G401.6 (cell line): ENCODE results near the gene ELP5.
A peak's percentile ranks its signal among the peaks of the same experiment; 100 is the strongest.
"Not testable (repeated sequence)": the region's sequence is repeated elsewhere in the genome, so short reads cannot be mapped to it uniquely, and the experiment has no call there.

Source experiments
- FAIRE-seq: peaks from 2 replicates; lab custom pipeline; 2012; peaks lifted over from hg19 to GRCh38; lab: Jason Lieb, UNC

Gene ELP5

GRCh38 chr17:7236808-7237207 is 15.2 kb upstream of the ELP5 start:
- no peak for FAIRE-seq

- FAIRE-seq = no peak
Measured at GRCh38 chr17:7237266-7237760, 14.7 kb upstream of the ELP5 start.

- no peak for FAIRE-seq
Measured at GRCh38 chr17:7237761-7238419, 14.1 kb upstream of the ELP5 start.

GRCh38 chr17:7238420-7239090 is 13.5 kb upstream of the ELP5 start:
- no peak for FAIRE-seq

- FAIRE-seq = peak; percentile 99
Measured at GRCh38 chr17:7239091-7240027, 12.7 kb upstream of the ELP5 start, which contains the start of gene PHF23. Gene PHF23 (minus strand): TSS chr17:7239457. CDS start chr17:7239279, 178 bp downstream.

GRCh38 chr17:7240375-7240774 is 11.6 kb upstream of the ELP5 start:
- FAIRE-seq = no peak

- no peak for FAIRE-seq
Measured at GRCh38 chr17:7241090-7241733, 10.8 kb upstream of the ELP5 start.

- peak; percentile 92 for FAIRE-seq
Measured at GRCh38 chr17:7241783-7242716, 10.0 kb upstream of the ELP5 start, which contains the start of gene GABARAP. Gene GABARAP (minus strand): TSS chr17:7242449. CDS start chr17:7242330, 119 bp downstream.

GRCh38 chr17:7242717-7243452 is 9.1 kb upstream of the ELP5 start:
- no peak for FAIRE-seq

- no peak for FAIRE-seq
Measured at GRCh38 chr17:7243453-7243729, 8.6 kb upstream of the ELP5 start.

GRCh38 chr17:7243838-7244237 is 8.2 kb upstream of the ELP5 start:
- FAIRE-seq = not testable (repeated sequence)

GRCh38 chr17:7246779-7247178 is 5.2 kb upstream of the ELP5 start:
- FAIRE-seq = no peak

- no peak for FAIRE-seq
Measured at GRCh38 chr17:7248796-7249195, 3.2 kb upstream of the ELP5 start.

GRCh38 chr17:7249214-7249613 is 2.8 kb upstream of the ELP5 start:
- FAIRE-seq = no peak

GRCh38 chr17:7249830-7250229 is 2.2 kb upstream of the ELP5 start:
- no peak for FAIRE-seq

GRCh38 chr17:7250695-7251627 is 1.1 kb upstream of the ELP5 start:
- no peak for FAIRE-seq

GRCh38 chr17:7251661-7252175 is 297 bp upstream of the ELP5 start, which contains the start of gene CTDNEP1:
Gene CTDNEP1 (minus strand): TSS chr17:7251734. CDS start chr17:7251296, 438 bp downstream.
- peak; percentile 99 for FAIRE-seq

- no peak for FAIRE-seq
Measured at GRCh38 chr17:7253082-7253481, 1.1 kb downstream of the ELP5 start.

GRCh38 chr17:7254511-7254910 is 2.5 kb downstream of the ELP5 start:
- FAIRE-seq = no peak
